Heart left ventricle (tissue), 16 donors: ENCODE results near the gene APOD. TPM values are rescaled to one million over a fixed set of nuclear protein-coding genes. Genes with fewer than 3 reads are reported as not detected.

Experiments used
- ATAC-seq, 4 donors: fragments of 200-7000 bp; cut with Tn5 transposase; one replicate each; pipeline ENCODE4 v1.9.1; 2020 to 2022; ENCODE audit warnings: moderate library complexity in 4 of 4, mild to moderate bottlenecking in 3 of 4, moderate number of reproducible peaks in 1 of 4
- DNase-seq, 5 donors: peaks; one replicate each; pipeline ENCODE4 v3.0.0-alpha.2; 2020
- H3K27ac ChIP-seq, 12 donors: fragments of 200-600 bp; sonication (generic) in 4 of 12; one replicate each; pipeline versions ENCODE4 v1.5.0 to v1.8.0; 2016 to 2022; ENCODE audit warnings: mild to moderate bottlenecking in 2 of 12
- H3K27me3 ChIP-seq, 9 donors: fragments of 200-600 bp; sonication (generic) in 2 of 9; one replicate each; pipeline versions ENCODE4 v1.5.1 to v1.8.0; 2016 to 2022; ENCODE audit warnings: mild to moderate bottlenecking in 3 of 9
- H3K36me3 ChIP-seq, 9 donors: fragments of 200-600 bp; sonication (generic) in 2 of 9; one replicate each; pipeline versions ENCODE4 v1.5.0 to v1.8.0; 2018 to 2022; ENCODE audit warnings: mild to moderate bottlenecking in 2 of 9
- H3K4me1 ChIP-seq, 12 donors: fragments of 200-600 bp; sonication (generic) in 4 of 12; one replicate each; pipeline versions ENCODE4 v1.5.0 to v1.8.0; 2016 to 2022; ENCODE audit warnings: mild to moderate bottlenecking in 3 of 12
- H3K4me3 ChIP-seq, 12 donors: fragments of 200-600 bp; sonication (generic) in 4 of 12; one replicate each; pipeline versions ENCODE4 v1.5.0 to v1.8.0; 2017 to 2022; ENCODE audit warnings: mild to moderate bottlenecking in 9 of 12, moderate library complexity in 4 of 12
- H3K9me3 ChIP-seq, 12 donors: fragments of 200-600 bp; sonication (generic) in 4 of 12; one replicate each; pipeline versions ENCODE4 v1.5.0 to v1.8.0; 2016 to 2022; ENCODE audit warnings: mild to moderate bottlenecking in 1 of 12
- CTCF ChIP-seq, 12 donors: fragments of 200-600 bp; sonication (generic) in 4 of 12; IDR thresholded peaks; one replicate each; pipeline versions ENCODE4 v1.5.0 to v1.8.0; 2018 to 2022; ENCODE audit warnings: antibody characterized with exemption in 12 of 12, mild to moderate bottlenecking in 5 of 12
- POLR2A ChIP-seq, 2 donors: fragments of 450-650 bp; IDR thresholded peaks; one replicate each; pipeline ENCODE4 v1.6.1; 2017; ENCODE audit warnings: antibody characterized with exemption in 2 of 2, mild to moderate bottlenecking in 2 of 2, moderate library complexity in 2 of 2
- WGBS, 4 donors: extraction: QIAGEN DNeasy Blood & Tissue Kit in 2 of 4; methylation state at CpG; one replicate each; pipeline versions ENCODE4 v1.1.5 to v1.1.7; 2013 to 2018; 5-methylcytosine and 5-hydroxymethylcytosine counted together
- intact Hi-C, 10 donors: fragments of 100-400 bp; cut with DNase I; formaldehyde crosslinking; loops; one replicate each; pipeline versions ENCODE4 v1.11.1 to v1.14.2; 2022
- polyA plus RNA-seq, 2 donors: library from polyadenylated mRNA; stranded (reverse); fragments of 200-250 nt; gene quantifications; one replicate each; pipeline ENCODE4 v1.2.3, GENCODE V29; 2013
- total RNA-seq, 9 donors: library from RNA; depleted of rRNA in 2 of 9; stranded (reverse); fragments of >200 nt in 2 of 9; fragmentation: NEBNext Ultra II Directional in 3 of 9; extraction: Animal tissue kit (Norgen Biotek cat#: 25700) in 3 of 9; gene quantifications; one replicate each; pipeline versions ENCODE4 v1.1.0 to v1.2.4, GENCODE V29; 2016 to 2023
- donor health status: ischemic (EF 13 %, LVEDD 7.1; RV severe dilation, severe dysfunction).
- donor health status: healthy with polysubstance abuse.
- donor health status: DM: no; HTN: yes; CAD: no.
- donor health status: DM: no; HTN: no; CAD: no.
- donor health status: ischemic (EF 25% LVEDD 6.9; RV normal size, moderate dysfunction).
- donor health status: ischemic (EF 25% LVEDD 5.7; RV mildly dilated, moderate dysfunction).
- donor health status: healthy.
- donor health status: DM: yes; HTN: yes; CAD: no.
- donor health status: ischemic (EF 35%, LVEDD 5.7; RV mildly dilated, moderate dysfunction).
- donor health status: nonischemic (EF 11% LVEDD 7.7; RV severe dilation, severe dysfunction).
- donor health status: DM: yes; HTN: yes; CAD: no.
- donor health status: PGD.
- donor health status: ischemic (EF 29% LVEDD 5.4; RV normal size, mild dysfunction).
- donor health status: nonischemic (EF 23%, LVEDD 6.1; RV moderate dilation, normal function).

APOD gene
- total and polyA plus RNA-seq, 11 donors = 101 to 1,096 (median 214) TPM

- H3K4me1 ChIP-seq = peaks cover 0 to 74% (median 35%) of the 10 kb centered on the region in 12 donors
- no peaks in the 10 kb centered on the region for H3K36me3 ChIP-seq
- H3K4me3 ChIP-seq = no peak overlapping the region
- WGBS, 4 donors = 63 to 79% (median 77%) methylated on average over 2 of the region's 2 CpGs
- ATAC-seq (no peak), DNase-seq (no peak)
- peak overlapping the region in 1 of 12 donors; percentile 74 for H3K27ac ChIP-seq
- intact Hi-C loops = no loop called here
- H3K27me3 ChIP-seq = no peaks in the 10 kb centered on the region
- no peaks in the 10 kb centered on the region for H3K9me3 ChIP-seq
- TF ChIP-seq CTCF (IDR thresholded peaks at IDR 0.05) = no peak
- TF ChIP-seq POLR2A (IDR thresholded peaks at IDR 0.05) = no peak
Measured at GRCh38 chr3:195548987-195549386, 34.8 kb downstream of the APOD start.

- H3K36me3 ChIP-seq = no peaks in the 10 kb centered on the region
- ATAC-seq = no peak
- no peaks in the 10 kb centered on the region for H3K9me3 ChIP-seq
- peak overlapping the region in 1 of 12 donors; percentile 8 for H3K27ac ChIP-seq
- intact Hi-C loops = no loop called here
- no peak overlapping the region for H3K4me3 ChIP-seq
- H3K4me1 ChIP-seq = peaks cover 0 to 79% (median 39%) of the 10 kb centered on the region in 12 donors
- no peak for TF ChIP-seq POLR2A (IDR thresholded peaks at IDR 0.05)
- no peak for TF ChIP-seq CTCF (IDR thresholded peaks at IDR 0.05)
- H3K27me3 ChIP-seq = no peaks in the 10 kb centered on the region
- DNase-seq = no peak
Measured at GRCh38 chr3:195548501-195548900, 35.2 kb downstream of the APOD start.

DNA sequence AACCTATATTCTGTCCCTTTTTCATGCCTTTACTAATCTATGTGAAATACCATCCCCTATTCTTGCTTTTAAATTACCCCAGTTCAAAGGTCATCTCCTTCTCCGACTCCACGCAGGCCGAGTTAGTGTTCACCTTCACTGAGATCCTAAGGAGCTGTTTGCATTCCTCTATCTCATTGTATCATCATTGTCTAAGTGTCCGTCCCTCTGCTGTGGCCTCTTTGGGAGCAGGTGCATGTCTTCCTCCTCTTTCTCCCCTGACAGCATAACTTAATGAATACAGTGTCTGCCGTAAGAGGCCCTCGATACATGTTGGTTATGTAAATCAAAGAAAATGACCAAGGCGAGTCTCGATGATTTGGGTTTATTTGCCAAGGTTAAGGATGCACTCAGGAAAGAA is 35.7 kb downstream of the APOD start:
- Histone ChIP-seq H3K9me3 (no peaks in the 10 kb centered on the region), H3K36me3 (no peaks in the 10 kb centered on the region), H3K4me1 (peaks cover 0 to 79% (median 39%) of the 10 kb centered on the region in 12 donors), H3K27me3 (no peaks in the 10 kb centered on the region), H3K4me3 (no peak overlapping the region), H3K27ac (no peak overlapping the region)
- DNase-seq (no peak), ATAC-seq (no peak)
- 86 to 94% (median 92%) methylated on average over 8 of the region's 8 CpGs for WGBS, 4 donors
- intact Hi-C loops = no loop called here
- no peak for TF ChIP-seq CTCF (IDR thresholded peaks at IDR 0.05)
- TF ChIP-seq POLR2A (IDR thresholded peaks at IDR 0.05) = no peak

GRCh38 chr3:195546130-195546560 is 37.6 kb downstream of the APOD start:
- Histone ChIP-seq H3K9me3 (no peaks in the 10 kb centered on the region), H3K36me3 (no peaks in the 10 kb centered on the region), H3K4me3 (peak overlapping the region in 1 of 12 donors; percentile 9), H3K27me3 (no peaks in the 10 kb centered on the region), H3K27ac (peak overlapping the region in 11 of 12 donors; percentile 41 to 97 (median 91)), H3K4me1 (peaks cover 0 to 83% (median 47%) of the 10 kb centered on the region in 12 donors)
- intact Hi-C loops = no loop called here
- WGBS, 4 donors = 41 to 59% (median 50%) methylated on average over 4 of the region's 4 CpGs
- ATAC-seq (no peak), DNase-seq (peak in 2 of 5 donors; percentile 34 to 55)
- TF ChIP-seq POLR2A (IDR thresholded peaks at IDR 0.05) (no peak), CTCF (IDR thresholded peaks at IDR 0.05) (no peak)
